ENCODE data around the gene CMTM7. TPM values are rescaled to one million over a fixed set of nuclear protein-coding genes. Genes with fewer than 3 reads are reported as not detected.

CMTM7 gene
- polyA plus RNA-seq, 3 donors = 100 to 148 (median 146) TPM

GRCh38 chr3:32434206-32434605 lies 42.6 kb downstream of the CMTM7 start:
- Histone ChIP-seq H3K9me3 (replicated peaks in 1 of 2; ENCODE audit: control insufficient read depth in 1 of 2, insufficient read depth in 1 of 2, low read length in 2 of 2) (no peaks in the 10 kb centered on the region), H3K4me2 (replicated peaks; ENCODE audit: extremely low read depth, low read length, poor library complexity, severe bottlenecking) (no peak overlapping the region), H4K20me1 (ENCODE audit: insufficient read depth, low read length) (peaks cover 76% of the 10 kb centered on the region), H3K36me3 (replicated peaks in 1 of 2; ENCODE audit: control insufficient read depth in 1 of 2, insufficient read depth in 2 of 2, low read length in 2 of 2) (no peaks in the 10 kb centered on the region), H3K4me1 (ENCODE audit: control insufficient read depth in 1 of 2, insufficient read depth in 2 of 2, low read length in 2 of 2) (peaks cover 39% of the 10 kb centered on the region in 2 donors), H3K27me3 (ENCODE audit: control insufficient read depth in 2 of 2, insufficient read depth in 2 of 2, low read length in 2 of 2) (no peaks in the 10 kb centered on the region), H3K79me2 (ENCODE audit: insufficient read depth, low read length) (peaks cover 99% of the 10 kb centered on the region), H3K27ac (ENCODE audit: low read depth in 1 of 2, low read length in 2 of 2) (peak overlapping the region in 1 of 2 donors; percentile 77), H2AFZ (ENCODE audit: insufficient read depth, low read depth, low read length, poor library complexity, severe bottlenecking) (no peak overlapping the region), H3K9ac (ENCODE audit: insufficient read depth, low read length, poor library complexity, severe bottlenecking) (no peak overlapping the region), H3K4me3 (replicated peaks in 1 of 3; ENCODE audit: low read depth in 2 of 3, low read length in 3 of 3) (no peak overlapping the region)
- no peaks in the 10 kb centered on the region for H3K9me3 Mint-ChIP-seq
- peaks cover 63% of the 10 kb centered on the region for H3K4me1 Mint-ChIP-seq
- peaks cover 7 to 16% of the 10 kb centered on the region in 2 donors for H3K36me3 Mint-ChIP-seq
- no peak for TF ChIP-seq CTCF (IDR thresholded peaks at IDR 0.05)
- no peak for DNase-seq
- H3K27ac Mint-ChIP-seq = peak overlapping the region in 1 of 7 donors; percentile 94
- no CpG with 5 or more reads among the region's 4 CpGs for WGBS (ENCODE audit: insufficient coverage)
- no peak overlapping the region for H3K4me3 Mint-ChIP-seq
- intact Hi-C loops (cut with micrococcal nuclease) = loop anchor here (5.0 to 10.0 kb wide), 2 partner anchors 42 to 59 kb away; partner anchors contain the start of gene CMTM7 (in 1 of the 2)
- H3K27me3 Mint-ChIP-seq (ENCODE audit: low read depth in 3 of 3) = no peaks in the 10 kb centered on the region

- no peak for DNase-seq
- no peak for TF ChIP-seq CTCF (IDR thresholded peaks at IDR 0.05)
- Histone ChIP-seq H3K4me3 (replicated peaks in 1 of 3; ENCODE audit: low read depth in 2 of 3, low read length in 3 of 3) (no peak overlapping the region), H4K20me1 (ENCODE audit: insufficient read depth, low read length) (peaks cover 79% of the 10 kb centered on the region), H3K9ac (ENCODE audit: insufficient read depth, low read length, poor library complexity, severe bottlenecking) (no peak overlapping the region), H3K27me3 (ENCODE audit: control insufficient read depth in 2 of 2, insufficient read depth in 2 of 2, low read length in 2 of 2) (no peaks in the 10 kb centered on the region), H3K36me3 (replicated peaks in 1 of 2; ENCODE audit: control insufficient read depth in 1 of 2, insufficient read depth in 2 of 2, low read length in 2 of 2) (peaks cover 0 to 4% of the 10 kb centered on the region in 2 donors), H3K9me3 (replicated peaks in 1 of 2; ENCODE audit: control insufficient read depth in 1 of 2, insufficient read depth in 1 of 2, low read length in 2 of 2) (no peaks in the 10 kb centered on the region), H3K79me2 (ENCODE audit: insufficient read depth, low read length) (peaks cover 99% of the 10 kb centered on the region), H3K4me1 (ENCODE audit: control insufficient read depth in 1 of 2, insufficient read depth in 2 of 2, low read length in 2 of 2) (peaks cover 27 to 28% of the 10 kb centered on the region in 2 donors), H3K27ac (ENCODE audit: low read depth in 1 of 2, low read length in 2 of 2) (peak overlapping the region in 1 of 2 donors; percentile 50), H3K4me2 (replicated peaks; ENCODE audit: extremely low read depth, low read length, poor library complexity, severe bottlenecking) (no peak overlapping the region), H2AFZ (ENCODE audit: insufficient read depth, low read depth, low read length, poor library complexity, severe bottlenecking) (no peak overlapping the region)
- Mint-ChIP-seq H3K27me3 (ENCODE audit: low read depth in 3 of 3) (no peaks in the 10 kb centered on the region), H3K9me3 (peaks cover 0 to 2% (median 0%) of the 10 kb centered on the region in 7 donors), H3K27ac (peak overlapping the region in 5 of 7 donors; percentile 3 to 83 (median 57)), H3K4me1 (peaks cover 50% of the 10 kb centered on the region), H3K36me3 (peaks cover 7 to 17% of the 10 kb centered on the region in 2 donors), H3K4me3 (no peak overlapping the region)
- intact Hi-C loops (cut with micrococcal nuclease) = loop anchor here in 1 of 2 donors (10.0 kb wide), 1 partner anchor 61 kb away; no protein-coding TSS in a partner anchor
- WGBS (ENCODE audit: insufficient coverage) = 88% methylated on average over 2 of the region's 4 CpGs
Observed at GRCh38 chr3:32435911-32436815, 44.5 kb downstream of the CMTM7 start.
